Astrocyte of the cerebellum (primary cell): ENCODE measurements around the gene STAT2.
A peak's percentile ranks its signal among the peaks of the same experiment; 100 is the strongest.

Source experiments
- DNase-seq: peaks from one replicate; pipeline ENCODE4 v3.0.0-alpha.2; 2011; ENCODE audit warnings: low read depth
- H3K4me3 ChIP-seq: 2 replicates; pipeline ENCODE4 v1.5.1; 2011; ENCODE audit warnings: mild to moderate bottlenecking, low read depth, low read length, moderate library complexity
- CTCF ChIP-seq: IDR thresholded peaks from 2 replicates; pipeline ENCODE4 v1.5.1; 2012; ENCODE audit warnings: low read length, low read depth, moderate library complexity, mild to moderate bottlenecking; ENCODE audit errors: missing control alignments
- in situ Hi-C: cut with HindIII; loops from 2 replicates; pipeline ENCODE4 v1.10.0; 2017; ENCODE audit warnings: low sequenced_read_pairs

The STAT2 gene

GRCh38 chr12:56334490-56334793 is 25.5 kb downstream of the STAT2 start:
- DNase-seq, result no peak
- in situ Hi-C loops, result no loop called here
- TF ChIP-seq CTCF, result no peak
- peak overlapping the region; percentile 50 for H3K4me3 ChIP-seq

- in situ Hi-C loops, result no loop called here
- peak; percentile 96 for DNase-seq
- peak within 1 kb of the TSS; percentile 50 for H3K4me3 ChIP-seq
- peak; percentile 75 for TF ChIP-seq CTCF
Measured at GRCh38 chr12:56333679-56334489, 26.0 kb downstream of the STAT2 start, which contains the start of gene PAN2. Gene PAN2 (minus strand): TSS chr12:56334000. CDS start chr12:56333094, 906 bp downstream.

- in situ Hi-C loops, result no loop called here
- no peak for DNase-seq
- TF ChIP-seq CTCF, result no peak
- H3K4me3 ChIP-seq, result peak overlapping the region; percentile 50
Measured at GRCh38 chr12:56333197-56333678, 26.7 kb downstream of the STAT2 start.

GRCh38 chr12:56332512-56333196 is 27.3 kb downstream of the STAT2 start:
- peak overlapping the region; percentile 50 for H3K4me3 ChIP-seq
- in situ Hi-C loops, result no loop called here
- no peak for TF ChIP-seq CTCF
- DNase-seq, result no peak

GRCh38 chr12:56330936-56331490 is 28.9 kb downstream of the STAT2 start:
- in situ Hi-C loops, result no loop called here
- no peak overlapping the region for H3K4me3 ChIP-seq
- TF ChIP-seq CTCF, result no peak
- no peak for DNase-seq

GRCh38 chr12:56326533-56326932 is 33.4 kb downstream of the STAT2 start:
- TF ChIP-seq CTCF, result no peak
- DNase-seq, result no peak
- in situ Hi-C loops, result no loop called here
- H3K4me3 ChIP-seq, result no peak overlapping the region
